HS-27A (cell line): ENCODE measurements around the gene KCNK10.

Source experiments
- DNase-seq: peaks from one replicate; pipeline ENCODE4 v3.0.0-alpha.2; 2012; ENCODE audit warnings: low read depth, missing footprints

Gene KCNK10

DNA sequence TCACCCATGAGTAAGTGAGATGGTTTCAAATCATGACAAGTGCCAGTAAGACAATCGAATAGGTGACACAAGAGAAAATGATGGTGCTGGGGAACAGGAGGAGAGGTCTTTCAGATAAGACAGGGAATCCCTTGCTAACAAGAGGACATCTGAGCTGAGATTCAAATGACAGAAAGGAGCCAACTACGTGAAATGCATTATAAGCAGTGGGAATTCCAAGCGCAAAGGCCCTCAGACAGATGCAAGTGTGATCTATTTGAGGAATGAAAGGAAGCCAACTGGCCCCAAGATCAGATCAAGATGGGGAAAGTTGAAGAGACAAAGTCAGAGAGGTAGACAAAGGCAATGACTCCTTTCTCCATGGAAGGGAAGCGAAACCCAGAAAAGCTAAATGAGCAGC, 4.7 kb downstream of the KCNK10 start:
- DNase-seq: no peak

DNA sequence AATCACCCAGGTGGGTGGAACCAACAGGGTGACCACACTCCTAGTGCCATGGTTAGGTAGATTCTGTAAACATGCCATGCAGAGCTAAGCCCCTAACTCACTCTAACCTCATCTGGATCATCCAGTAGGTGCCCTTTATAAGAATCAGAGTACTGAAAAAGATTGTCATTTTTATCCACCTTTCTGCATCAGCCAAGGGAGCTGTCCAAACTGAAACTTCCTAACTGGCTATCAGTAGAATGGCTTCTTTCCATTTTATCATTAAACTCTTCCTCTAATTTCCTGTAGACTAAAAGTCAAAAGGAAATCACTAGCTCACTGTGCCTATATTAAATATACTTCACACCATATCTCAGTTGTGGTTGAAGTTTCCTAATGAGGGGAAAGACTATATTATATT, 6.5 kb downstream of the KCNK10 start:
- no peak for DNase-seq

DNA sequence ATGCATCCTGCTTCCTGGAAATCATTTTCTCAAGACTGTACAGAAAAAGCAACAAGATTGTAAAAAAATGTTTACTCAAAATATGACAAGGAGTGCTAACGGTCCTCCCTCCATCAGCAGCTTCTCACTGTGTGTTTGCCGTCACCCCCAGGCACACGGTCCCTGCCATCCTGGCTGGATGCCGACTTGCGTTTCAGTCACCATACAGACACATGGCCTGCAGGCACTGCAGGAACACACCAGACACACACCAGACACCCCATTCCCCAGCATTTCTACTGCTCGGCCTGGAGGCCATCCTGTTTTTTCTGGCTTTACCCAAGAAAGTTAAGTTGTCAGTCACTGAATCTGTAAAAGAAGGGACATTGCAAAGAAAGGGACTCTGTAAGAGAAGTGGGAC, 10.8 kb downstream of the KCNK10 start:
- DNase-seq: no peak

DNA sequence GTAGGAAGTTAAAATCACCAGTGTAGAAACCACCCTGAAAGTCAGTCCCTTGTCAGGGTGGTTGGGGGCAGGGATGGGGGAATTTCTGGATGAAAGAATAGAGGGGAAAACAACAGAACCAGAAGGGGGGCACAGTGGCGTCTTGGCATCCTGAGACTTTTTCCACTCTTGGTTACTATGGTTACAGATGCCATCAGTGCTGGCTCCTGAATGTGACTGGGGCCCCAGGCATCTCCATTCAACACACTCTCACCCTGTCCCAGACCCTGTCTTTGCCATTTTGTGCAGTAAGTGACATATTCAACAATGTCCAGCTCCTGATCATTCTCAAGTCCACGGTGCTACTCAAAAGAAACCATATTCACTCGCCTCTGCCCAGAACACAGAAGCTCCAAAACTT, 11.3 kb downstream of the KCNK10 start:
- no peak for DNase-seq

DNA sequence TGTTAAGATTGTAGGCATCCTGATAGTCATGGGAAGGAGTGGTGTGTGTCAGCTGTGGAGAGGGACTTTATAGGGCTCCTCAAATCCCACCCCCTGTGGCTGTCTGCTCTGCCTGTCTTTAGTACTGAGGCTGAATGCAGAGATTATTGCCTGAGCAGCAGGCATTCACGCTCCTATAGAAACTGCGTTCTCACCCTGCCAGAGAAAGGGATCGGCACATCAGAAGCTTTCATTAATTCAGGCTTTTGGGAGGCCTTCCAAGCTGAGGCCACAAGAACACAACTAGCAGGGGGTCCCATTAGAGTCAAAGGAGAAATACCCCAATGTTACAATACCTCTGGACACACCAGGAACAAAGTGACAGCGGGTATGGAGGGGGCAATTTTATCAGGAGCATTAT, 12.6 kb downstream of the KCNK10 start:
- no peak for DNase-seq

DNA sequence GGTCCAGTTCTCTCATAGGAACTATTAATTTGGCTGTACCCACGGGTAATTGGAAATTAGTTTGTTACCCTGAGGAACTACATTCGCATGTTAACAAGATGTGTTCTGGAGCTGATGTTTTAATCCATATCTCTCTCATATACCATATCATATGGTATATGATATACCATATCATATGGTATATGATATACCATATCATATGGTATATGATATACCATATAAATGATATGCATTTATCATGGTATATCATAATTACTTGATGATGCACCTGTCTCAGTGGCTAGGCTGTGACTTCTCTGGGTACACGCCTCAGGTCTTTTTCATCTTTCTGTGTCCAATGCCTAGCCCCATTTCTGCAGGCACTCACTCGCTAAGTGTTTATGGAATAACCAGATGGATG, 13.0 kb downstream of the KCNK10 start:
- no peak for DNase-seq

DNA sequence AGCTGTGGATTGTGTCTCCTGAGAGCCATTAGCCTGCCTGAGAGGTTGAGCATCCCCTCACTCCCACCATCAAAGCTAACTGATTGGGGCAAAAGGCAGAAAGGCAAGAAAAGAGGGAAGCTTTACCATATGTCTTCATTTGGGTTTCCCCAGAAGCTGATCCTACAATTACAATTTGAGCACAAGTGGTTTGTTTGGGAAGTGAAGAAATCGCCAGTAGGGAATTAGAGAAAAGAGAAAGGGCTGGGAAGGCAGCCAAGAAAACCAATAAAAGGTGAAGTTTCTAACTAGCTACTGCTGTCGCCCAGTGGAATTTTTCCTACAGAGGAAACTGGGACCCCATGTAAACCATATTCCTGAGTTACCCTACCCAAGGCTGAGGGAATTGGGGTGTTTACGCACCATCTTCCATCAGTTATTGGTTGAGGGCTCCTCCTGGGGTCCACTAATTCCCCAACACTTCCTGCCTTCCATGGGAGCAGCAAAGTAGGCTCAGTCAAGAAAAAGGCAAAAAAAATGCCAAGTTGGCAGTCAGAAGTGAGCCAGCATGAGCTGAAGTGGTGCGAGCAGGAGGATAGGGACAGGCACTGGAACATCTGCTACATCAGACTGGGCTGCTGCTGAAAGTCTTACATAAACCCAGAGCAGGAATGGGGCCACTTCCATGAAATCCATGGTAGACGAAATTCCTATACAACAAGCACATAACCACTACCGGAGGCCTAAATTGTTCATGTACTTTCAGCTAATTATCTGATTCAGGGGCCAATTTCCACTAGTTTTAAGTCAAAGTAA, 17.3 kb downstream of the KCNK10 start:
- no peak for DNase-seq

DNA sequence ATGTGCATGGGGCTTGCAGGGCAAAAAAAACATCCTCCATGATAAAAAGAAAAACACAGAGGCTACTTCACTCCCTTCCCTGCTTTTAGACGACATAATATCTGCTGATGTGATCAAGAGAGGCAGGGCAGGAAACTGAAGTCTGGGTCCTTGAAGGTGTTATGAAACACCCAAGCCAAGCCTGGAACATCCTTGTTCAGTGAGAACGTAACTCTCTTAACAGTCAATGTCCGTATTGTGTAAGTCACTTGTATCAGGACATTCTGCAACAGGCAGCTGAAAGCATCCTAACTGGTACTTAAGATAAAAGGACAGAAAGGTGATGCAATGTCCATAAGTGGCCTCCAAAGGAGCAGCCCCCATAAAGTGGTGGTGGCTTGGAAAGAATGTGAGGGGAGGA, 20.0 kb downstream of the KCNK10 start:
- no peak for DNase-seq

DNA sequence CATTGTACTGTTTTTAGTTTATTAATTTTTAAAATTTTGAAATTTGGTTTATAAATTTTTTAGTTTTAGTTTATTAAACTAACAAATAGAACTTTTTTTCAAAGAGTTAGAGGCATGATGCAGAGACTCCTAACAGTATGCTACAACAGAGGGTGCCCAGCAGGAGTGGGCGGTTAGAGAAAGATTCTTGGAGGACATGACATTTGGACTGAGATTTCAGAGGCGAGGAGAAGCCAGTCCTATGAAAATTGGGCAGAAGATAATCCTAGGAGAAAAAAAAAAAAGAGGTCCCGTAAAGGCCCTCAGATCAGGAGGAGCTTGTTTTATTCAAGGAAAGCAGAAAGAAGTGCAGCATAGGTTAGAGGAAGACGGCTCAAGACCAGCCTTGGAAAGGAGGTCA, 21.7 kb downstream of the KCNK10 start:
- no peak for DNase-seq

DNA sequence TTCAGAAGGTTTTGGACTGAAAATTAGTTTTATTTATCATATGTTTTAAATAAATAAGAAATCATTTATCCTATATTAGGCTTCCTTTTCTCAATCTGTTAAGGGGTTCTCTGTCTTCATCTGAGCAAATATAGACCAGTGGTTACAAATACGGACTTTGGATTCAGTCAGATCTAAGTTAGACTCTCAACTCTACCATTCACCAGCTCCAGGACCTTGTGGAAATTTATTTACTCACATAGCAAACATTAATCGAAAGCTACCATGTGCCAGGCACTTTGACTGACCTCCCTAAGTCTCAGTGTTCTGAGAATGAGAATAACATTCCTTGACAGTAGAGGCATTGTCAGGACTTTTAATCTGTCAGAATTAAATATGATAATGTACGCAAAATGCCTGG, 22.3 kb downstream of the KCNK10 start:
- DNase-seq: no peak

DNA sequence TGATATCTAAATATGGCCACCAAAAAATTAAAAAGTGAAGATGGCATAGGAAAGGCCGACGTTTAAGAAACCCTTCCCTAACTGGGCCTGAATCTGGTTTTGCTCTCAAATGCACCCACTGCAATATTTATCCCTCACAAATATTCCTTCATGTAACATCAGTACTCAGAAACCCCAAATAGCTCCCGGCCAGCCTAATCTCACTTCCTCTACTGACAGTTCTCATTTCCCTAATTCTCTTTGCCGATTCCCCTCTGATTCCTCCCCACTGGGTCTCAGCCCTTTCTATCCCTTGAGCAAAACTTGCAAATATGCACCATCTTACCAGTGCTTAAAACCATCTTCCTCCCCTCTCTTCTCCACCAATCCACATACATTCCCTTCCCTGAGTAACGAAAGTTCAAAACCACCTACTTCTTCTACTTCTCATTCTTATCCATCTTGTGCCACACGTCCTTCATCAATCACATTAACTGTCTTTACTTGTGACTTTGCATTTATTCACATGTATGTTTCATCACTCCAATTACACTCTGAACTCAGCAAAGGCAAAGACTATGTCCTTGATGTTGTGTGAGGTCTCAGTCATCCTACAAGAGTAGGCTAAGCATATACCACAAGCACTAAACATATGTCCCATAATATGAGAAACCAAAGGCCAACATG, 23.1 kb downstream of the KCNK10 start:
- DNase-seq: no peak

DNA sequence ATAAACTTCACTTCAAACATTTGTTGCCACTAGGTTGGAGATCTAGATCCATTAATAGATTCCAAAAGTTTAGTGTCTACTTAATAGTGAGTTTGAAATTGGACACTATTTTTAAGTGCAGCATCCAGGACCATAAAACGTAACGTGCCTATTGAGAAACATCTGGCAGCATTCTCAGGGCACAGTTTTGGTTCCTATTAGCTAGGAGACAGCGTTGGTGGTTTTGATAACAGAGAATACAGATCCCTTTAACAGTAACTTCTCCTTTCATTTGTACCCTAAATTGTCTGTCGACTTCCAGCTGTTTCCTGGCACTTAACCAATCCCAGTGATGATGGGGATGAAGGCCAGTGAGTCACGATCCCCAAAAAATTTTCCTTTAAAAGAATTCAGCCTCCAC, 25.8 kb downstream of the KCNK10 start:
- DNase-seq: no peak

DNA sequence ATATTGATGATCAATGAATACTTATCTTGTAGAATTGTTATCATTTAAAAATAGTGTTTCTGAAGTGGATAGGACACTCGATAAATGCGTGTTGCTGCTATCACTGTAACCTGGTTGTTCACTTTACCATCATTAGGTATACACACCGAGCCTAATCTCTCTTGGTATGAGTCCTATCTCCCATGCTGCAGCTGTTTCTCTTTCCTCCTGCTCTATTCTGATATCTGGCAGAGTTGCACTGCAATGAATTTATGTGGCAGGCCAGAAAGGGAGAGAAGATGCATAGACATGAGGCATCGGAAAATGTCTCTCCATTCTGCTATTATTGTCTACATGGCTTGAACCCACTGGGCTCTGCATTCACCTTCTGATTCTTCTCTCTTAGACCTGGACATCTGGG, 26.7 kb downstream of the KCNK10 start:
- no peak for DNase-seq

DNA sequence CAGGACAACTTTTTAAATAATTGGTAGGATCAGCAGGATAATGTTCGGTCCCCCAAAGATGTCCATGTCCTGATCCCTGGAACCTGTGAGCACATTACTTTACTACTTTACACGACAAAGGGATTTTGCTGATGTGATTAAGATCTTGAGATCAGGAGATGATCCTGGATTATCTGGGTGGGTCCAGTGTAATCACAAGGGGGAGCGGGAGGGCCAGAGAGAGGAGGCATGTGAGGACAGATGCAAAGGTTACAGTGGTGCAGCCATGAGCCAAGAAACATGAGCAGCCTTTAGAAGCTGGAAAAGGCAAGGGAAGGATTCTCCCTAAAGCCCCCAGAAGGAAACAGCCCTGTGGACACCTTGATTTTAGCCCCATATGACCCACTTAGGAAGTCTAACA, 33.1 kb downstream of the KCNK10 start:
- no peak for DNase-seq

DNA sequence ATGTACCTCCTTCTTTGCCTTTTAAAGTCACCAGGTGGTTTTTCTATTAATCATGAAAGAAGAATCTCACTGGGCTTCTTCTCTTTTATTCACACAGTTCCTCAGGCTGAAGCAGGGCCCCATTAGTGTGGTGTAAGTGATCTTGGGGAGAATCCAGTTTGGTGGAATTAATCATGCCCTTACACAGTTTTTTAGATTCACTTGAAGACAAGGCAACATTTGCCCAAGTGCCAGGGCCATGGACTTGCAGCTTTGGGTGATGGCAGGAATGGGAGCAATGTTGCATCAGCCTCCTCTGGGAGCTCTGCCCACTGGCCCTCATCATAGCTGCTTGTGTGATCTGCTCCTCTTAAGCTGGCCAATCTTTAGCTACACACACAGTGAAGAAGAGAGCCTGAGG, 33.8 kb downstream of the KCNK10 start:
- DNase-seq: no peak

DNA sequence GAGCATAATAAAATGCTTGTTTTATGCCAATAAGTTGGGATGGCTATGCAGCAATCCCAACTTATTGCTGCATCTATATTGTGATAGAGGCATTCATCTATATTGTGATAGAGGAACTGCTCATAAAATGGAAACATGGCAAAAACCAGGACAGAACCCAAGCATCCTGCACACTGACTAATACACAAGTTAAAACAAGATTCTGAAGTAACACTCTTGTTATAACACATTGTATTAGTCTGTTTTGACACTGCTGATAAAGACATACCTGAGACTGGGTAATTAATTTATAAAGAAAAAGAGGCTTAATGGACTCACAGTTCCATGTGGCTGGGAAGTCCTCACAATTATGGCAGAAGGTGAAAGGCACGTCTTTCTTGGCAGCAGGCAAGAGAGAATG, 36.8 kb downstream of the KCNK10 start:
- no peak for DNase-seq

DNA sequence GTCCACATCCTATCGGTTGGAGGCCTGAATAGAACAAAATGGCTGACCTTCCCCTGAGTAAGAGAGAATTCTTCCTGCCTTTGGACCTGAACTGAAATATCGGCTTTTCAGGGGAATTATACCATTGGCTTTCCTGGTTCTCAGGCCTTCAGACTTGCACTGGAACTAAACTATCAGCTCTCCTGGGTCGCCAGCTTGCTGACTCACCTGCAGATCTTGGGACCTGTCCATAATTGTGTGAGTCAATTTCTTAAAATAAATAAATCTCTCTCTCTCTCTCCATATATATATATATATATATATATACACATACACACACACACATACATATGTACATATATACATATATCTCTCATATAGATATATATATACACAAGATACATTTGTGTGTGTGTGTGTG, 41.6 kb downstream of the KCNK10 start:
- DNase-seq: no peak

DNA sequence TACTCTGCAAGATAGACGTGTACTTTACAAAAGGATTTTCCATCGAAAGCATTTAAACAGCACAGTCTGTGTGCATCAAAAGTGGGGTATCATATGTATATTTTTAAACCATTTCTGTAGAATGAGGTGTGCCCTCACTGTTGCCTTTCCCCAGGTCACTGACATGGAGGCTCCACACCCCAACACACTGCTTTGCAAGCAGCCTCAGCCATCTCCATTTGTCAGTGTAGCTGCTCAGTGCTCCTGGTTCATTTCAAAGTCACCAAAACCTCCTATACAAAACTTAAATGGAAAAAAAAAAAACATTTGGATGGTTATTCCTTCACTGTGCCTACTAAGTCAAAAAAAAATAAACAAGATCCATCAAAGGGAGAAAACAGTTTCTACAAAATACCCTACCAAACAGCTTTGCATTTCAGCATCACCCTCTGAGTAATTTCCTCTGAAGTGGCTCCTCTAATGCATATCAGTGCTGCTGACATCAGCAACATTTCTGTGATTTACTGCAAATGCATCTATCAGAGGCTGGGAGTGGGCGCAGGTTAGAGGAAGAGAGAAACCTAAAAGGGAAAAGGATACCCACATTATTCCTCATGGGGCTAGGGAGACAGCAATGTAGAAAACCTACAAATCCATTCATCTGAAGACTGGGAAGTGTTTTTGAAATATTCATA, 46.0 kb downstream of the KCNK10 start:
- DNase-seq: no peak

DNA sequence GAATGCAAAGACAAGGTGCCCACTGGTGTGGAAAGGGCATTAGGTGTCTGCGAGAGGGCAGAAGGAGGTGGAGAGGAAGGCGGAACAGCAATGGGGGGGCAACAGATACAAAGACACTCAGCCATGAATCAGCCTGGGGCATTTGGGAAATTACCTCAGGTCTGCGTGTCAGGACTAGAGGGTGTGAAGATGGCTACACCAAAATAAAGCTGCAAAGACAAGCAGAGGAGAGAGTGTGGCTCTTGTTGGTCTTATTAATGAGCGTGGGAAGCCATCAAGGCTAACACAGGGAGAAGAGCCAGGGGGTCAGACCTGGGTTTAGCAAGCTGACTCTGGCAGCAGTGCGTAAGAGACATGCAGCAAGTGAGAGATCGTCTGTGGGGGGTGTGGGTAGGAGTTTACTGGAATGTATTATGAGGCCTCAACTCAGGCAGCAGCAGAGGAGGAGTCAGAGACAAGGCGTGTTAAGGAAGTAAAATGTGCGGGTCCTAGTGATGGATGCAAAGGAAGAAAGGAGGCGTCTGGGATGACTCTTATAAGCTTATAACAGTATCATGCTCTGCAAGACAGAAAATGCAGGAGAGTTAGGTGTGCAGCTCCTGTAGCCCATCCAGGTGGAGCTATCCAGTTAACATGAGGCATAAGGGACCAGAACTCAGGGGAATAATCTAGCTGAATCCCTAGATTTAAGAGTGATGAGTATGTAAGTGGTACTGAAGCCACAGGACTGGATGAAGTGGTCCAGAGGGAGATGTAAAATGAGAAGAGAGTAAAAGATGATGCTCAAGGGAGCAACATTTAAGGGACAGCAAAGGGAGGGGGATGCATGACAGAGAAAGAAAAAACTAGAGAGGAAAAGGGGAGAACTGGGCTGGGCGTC, 50.4 kb downstream of the KCNK10 start:
- no peak for DNase-seq

DNA sequence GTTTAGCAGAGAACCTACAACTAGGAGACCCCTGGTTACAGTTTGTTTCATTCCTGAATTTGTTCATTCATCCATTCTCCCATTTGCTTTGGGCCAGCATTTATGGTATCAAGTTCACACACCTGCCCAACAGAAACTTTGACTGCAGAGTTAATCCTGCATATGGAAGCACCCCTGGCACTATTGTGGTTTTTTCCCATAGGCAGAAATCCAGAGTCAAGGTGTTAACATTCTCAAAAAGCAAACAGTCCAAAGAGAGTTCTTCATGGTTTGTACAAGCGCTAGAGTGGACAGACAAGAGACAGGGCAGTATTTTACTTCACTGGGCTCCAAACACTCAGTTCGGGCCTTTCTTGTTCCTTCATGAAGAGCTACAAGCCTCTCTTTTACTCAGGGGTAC, 51.9 kb downstream of the KCNK10 start:
- no peak for DNase-seq

DNA sequence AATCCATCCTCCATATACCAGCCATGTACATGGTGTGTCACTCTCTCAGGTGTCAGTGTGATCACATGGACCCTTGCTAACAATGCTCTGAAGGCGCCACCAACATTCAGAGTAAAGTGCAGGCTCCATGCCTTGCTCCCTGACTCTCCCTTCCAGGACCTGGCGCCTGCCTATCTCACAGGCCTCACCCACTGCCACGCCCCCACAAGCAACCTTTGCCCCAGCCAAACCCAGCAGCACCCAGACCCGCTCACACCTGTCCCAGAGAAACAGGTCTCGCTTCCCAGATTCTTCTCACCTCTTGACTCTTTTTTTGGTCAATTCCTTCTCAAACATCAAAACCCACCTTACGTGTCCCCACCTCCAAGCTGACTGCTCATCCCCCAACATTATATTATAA, 52.3 kb downstream of the KCNK10 start:
- no peak for DNase-seq

DNA sequence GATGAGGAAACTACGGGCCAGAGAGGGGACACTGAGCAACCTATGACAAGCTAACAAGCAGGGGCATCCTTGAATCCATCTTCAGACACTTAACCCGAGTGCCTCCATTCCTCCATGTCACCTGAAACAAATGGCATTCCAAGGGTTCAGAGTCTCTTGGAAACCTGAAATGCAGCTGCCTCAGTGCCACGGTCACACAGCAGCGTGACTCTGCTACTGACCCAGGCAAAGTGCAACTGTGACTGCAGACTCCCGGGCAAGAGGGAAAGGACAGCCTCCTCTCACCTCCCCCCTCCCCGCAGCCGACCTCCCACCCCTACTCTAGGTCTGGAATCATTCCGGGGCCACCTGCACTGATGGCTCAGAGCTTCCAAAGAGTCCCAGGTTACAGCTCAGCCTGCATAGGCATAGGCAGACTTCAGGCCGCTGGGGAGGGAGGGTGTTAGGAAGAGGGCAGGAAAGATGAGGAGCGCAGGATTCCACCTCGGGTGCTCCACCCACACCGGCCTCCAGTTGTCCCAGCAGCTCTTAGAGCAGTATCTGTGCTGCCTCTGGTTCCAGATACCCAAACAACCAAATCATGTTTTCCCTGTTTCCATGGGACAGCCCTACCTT, 53.2 kb downstream of the KCNK10 start:
- no peak for DNase-seq
